Medulla oblongata (tissue), 1 donor: Measurements from ENCODE around the gene HNRNPM.

ENCODE experiments used
- DNase-seq: peaks from one replicate; pipeline ENCODE4 v3.0.0-alpha.2; 2015; ENCODE audit errors: extremely low spot score

The HNRNPM gene

GRCh38 chr19:8459520-8460270 lies 14.9 kb downstream of the HNRNPM start:
- no peak for DNase-seq

GRCh38 chr19:8460516-8461298 lies 15.9 kb downstream of the HNRNPM start:
- no peak for DNase-seq

- no peak for DNase-seq
These were observed 16.6 kb downstream of the HNRNPM start for GRCh38 chr19:8461376-8461775.

- no peak for DNase-seq
These were observed 17.1 kb downstream of the HNRNPM start for GRCh38 chr19:8461891-8462290.

GRCh38 chr19:8462571-8462970 lies 17.8 kb downstream of the HNRNPM start:
- no peak for DNase-seq

GRCh38 chr19:8463365-8463764 lies 18.6 kb downstream of the HNRNPM start:
- no peak for DNase-seq

- DNase-seq: no peak
These were observed 21.2 kb downstream of the HNRNPM start for GRCh38 chr19:8466018-8466417.

- no peak for DNase-seq
These were observed 23.3 kb downstream of the HNRNPM start for GRCh38 chr19:8468124-8468523.

- no peak for DNase-seq
These were observed 24.1 kb downstream of the HNRNPM start for GRCh38 chr19:8468761-8469373.

- DNase-seq: no peak
These were observed 25.0 kb downstream of the HNRNPM start for GRCh38 chr19:8469613-8470368.

GRCh38 chr19:8473648-8474476 lies 29.1 kb downstream of the HNRNPM start:
- peak; percentile 83 for DNase-seq

GRCh38 chr19:8475005-8475404 lies 30.2 kb downstream of the HNRNPM start:
- no peak for DNase-seq

- DNase-seq: no peak
These were observed 31.7 kb downstream of the HNRNPM start for GRCh38 chr19:8476524-8476923.

- no peak for DNase-seq
These were observed 33.1 kb downstream of the HNRNPM start for GRCh38 chr19:8477889-8478288.

GRCh38 chr19:8478598-8478997 lies 33.8 kb downstream of the HNRNPM start:
- no peak for DNase-seq

- DNase-seq: no peak
These were observed 36.4 kb downstream of the HNRNPM start for GRCh38 chr19:8481201-8481600.

- no peak for DNase-seq
These were observed 36.8 kb downstream of the HNRNPM start for GRCh38 chr19:8481616-8482015.

- no peak for DNase-seq
These were observed 37.9 kb downstream of the HNRNPM start for GRCh38 chr19:8482696-8483095.

- DNase-seq: no peak
These were observed 38.4 kb downstream of the HNRNPM start for GRCh38 chr19:8483165-8483564.

- DNase-seq: peak; percentile 87
These were observed 39.6 kb downstream of the HNRNPM start for GRCh38 chr19:8484331-8484894.
